Measurements from ENCODE around the gene MTHFSD. TPM values are rescaled to one million over a fixed set of nuclear protein-coding genes. Genes with fewer than 3 reads are reported as not detected.

Gene MTHFSD
- total and polyA plus RNA-seq, 2 donors (not counting 3 experiments of a cell fraction or from before 2014, with no cell fraction given), result 16.7 to 21.1 TPM

DNA sequence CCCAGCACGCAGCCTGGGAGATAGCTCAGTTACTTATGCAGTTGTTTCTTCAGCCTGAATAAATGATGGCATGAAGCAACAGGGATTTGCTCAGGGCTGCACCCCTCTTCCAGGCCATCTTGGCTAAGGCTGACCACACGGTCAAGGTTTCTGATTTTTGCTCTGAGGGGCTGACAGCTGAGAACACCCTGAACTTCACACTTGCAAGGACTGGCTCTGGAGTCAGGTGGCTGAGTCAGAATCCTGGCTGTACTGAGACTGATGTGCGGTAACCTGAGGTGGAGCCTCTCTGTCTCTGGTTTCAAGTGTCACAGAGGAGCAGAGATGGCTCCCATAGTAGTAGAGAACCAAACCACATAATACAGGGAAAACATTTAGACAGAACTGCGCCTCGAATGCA, 4.8 kb downstream of the MTHFSD start:
- Histone ChIP-seq H3K27me3 (ENCODE audit: control insufficient read depth in 2 of 2, insufficient read depth in 2 of 2, low read length in 2 of 2) (no peaks in the 10 kb centered on the region), H3K4me1 (ENCODE audit: control insufficient read depth, extremely low read depth, insufficient read depth, low read length) (peaks cover 7% of the 10 kb centered on the region), H3K9me3 (replicated peaks; ENCODE audit: control insufficient read depth, insufficient read depth, low read length) (no peaks in the 10 kb centered on the region), H4K20me1 (replicated peaks; ENCODE audit: control insufficient read depth, extremely low read depth, insufficient read depth, low read length) (no peaks in the 10 kb centered on the region), H3K9ac (replicated peaks; ENCODE audit: extremely low read depth, insufficient read depth, low read length) (no peak overlapping the region), H3K79me2 (ENCODE audit: control insufficient read depth, insufficient read depth, low read length) (peaks cover 12% of the 10 kb centered on the region), H3K36me3 (ENCODE audit: control insufficient read depth in 2 of 2, extremely low read depth in 1 of 2, insufficient read depth in 2 of 2, low read length in 2 of 2) (peaks cover 2 to 8% of the 10 kb centered on the region in 2 experiments), H3K4me2 (ENCODE audit: insufficient read depth, low read length) (no peak overlapping the region), H2AFZ (ENCODE audit: low read depth, low read length) (no peak overlapping the region), H3K27ac (ENCODE audit: insufficient read depth, low read depth, low read length) (no peak overlapping the region), H3K9me1 (replicated peaks; ENCODE audit: control insufficient read depth, extremely low read depth, insufficient read depth, low read length) (no peaks in the 10 kb centered on the region), H3K4me3 (replicated peaks in 1 of 3; ENCODE audit: insufficient read depth in 1 of 3, low read depth in 1 of 3, low read length in 3 of 3) (no peak overlapping the region)
- POLR2A ChIA-PET, result interaction anchor here (0.5 kb wide), 1 partner anchor 478 kb away, joined by 5 read pairs; no protein-coding TSS in a partner anchor
- DNase-seq (ENCODE audit: low read depth, low spot score) (no peak), FAIRE-seq (no peak)
- CTCF ChIA-PET, result interaction anchor here (1.2 kb wide), 1 partner anchor 26 kb away, joined by 3 read pairs; no protein-coding TSS in a partner anchor
- BruUV-seq (replicated peaks), result no TSS peak
- dilution Hi-C loops (cut with MboI; ENCODE audit: extremely low pct_ligation_motif_present, low sequenced_read_pairs), result no loop called here
- intact Hi-C loops (cut with micrococcal nuclease), result no loop called here
- TF ChIP-seq, protein P1, sequence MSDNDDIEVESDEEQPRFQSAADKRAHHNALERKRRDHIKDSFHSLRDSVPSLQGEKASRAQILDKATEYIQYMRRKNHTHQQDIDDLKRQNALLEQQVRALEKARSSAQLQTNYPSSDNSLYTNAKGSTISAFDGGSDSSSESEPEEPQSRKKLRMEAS (IDR thresholded peaks at IDR 0.05; ENCODE audit: insufficient read depth, insufficient read length), result no peak
- TF ChIP-seq EZH2 (IDR thresholded peaks at IDR 0.05; ENCODE audit: borderline replicate concordance, low read depth, low read length, severe bottlenecking), result no peak
- no peak for TF ChIP-seq POLR2A (IDR thresholded peaks at IDR 0.05; ENCODE audit: low read depth, low read length)
- no peak for TF ChIP-seq JUN (IDR thresholded peaks at IDR 0.05; ENCODE audit: borderline replicate concordance, insufficient read depth, insufficient read length, low read depth)
- TF ChIP-seq, protein P2, sequence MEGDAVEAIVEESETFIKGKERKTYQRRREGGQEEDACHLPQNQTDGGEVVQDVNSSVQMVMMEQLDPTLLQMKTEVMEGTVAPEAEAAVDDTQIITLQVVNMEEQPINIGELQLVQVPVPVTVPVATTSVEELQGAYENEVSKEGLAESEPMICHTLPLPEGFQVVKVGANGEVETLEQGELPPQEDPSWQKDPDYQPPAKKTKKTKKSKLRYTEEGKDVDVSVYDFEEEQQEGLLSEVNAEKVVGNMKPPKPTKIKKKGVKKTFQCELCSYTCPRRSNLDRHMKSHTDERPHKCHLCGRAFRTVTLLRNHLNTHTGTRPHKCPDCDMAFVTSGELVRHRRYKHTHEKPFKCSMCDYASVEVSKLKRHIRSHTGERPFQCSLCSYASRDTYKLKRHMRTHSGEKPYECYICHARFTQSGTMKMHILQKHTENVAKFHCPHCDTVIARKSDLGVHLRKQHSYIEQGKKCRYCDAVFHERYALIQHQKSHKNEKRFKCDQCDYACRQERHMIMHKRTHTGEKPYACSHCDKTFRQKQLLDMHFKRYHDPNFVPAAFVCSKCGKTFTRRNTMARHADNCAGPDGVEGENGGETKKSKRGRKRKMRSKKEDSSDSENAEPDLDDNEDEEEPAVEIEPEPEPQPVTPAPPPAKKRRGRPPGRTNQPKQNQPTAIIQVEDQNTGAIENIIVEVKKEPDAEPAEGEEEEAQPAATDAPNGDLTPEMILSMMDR (IDR thresholded peaks at IDR 0.05; ENCODE audit: extremely low read depth in 1 of 2, insufficient read depth in 1 of 2, low read depth in 1 of 2, low read length in 2 of 2), result no peak
- no peak for TF ChIP-seq POLR2AphosphoS5 (IDR thresholded peaks at IDR 0.05; ENCODE audit: insufficient read depth, low read depth, low read length)
- TF ChIP-seq GATA2 (IDR thresholded peaks at IDR 0.05; ENCODE audit: insufficient read depth, insufficient read length, low read depth, low read length), result no peak
- no peak for TF ChIP-seq FOS (IDR thresholded peaks at IDR 0.05; ENCODE audit: borderline replicate concordance, insufficient read depth, low read length)
- TF ChIP-seq MYC (IDR thresholded peaks at IDR 0.05; ENCODE audit: low read depth, low read length), result no peak
